HepG2 (cell line): ENCODE measurements around the gene CLASP1. TPM values are rescaled to one million over a fixed set of nuclear protein-coding genes. Genes with fewer than 3 reads are reported as not detected.

ENCODE experiments used
- CHD4 ChIP-seq: fragments of 200-600 bp; sonication (generic); IDR thresholded peaks from 2 replicates; pipeline ENCODE4 v1.7.0; 2017; ENCODE audit warnings: mild to moderate bottlenecking, low read length, borderline replicate concordance
- MAFF ChIP-seq: IDR thresholded peaks from 2 replicates; pipeline ENCODE4 v1.6.1; 2011; ENCODE audit warnings: low read depth, low read length, improper control_type of control experiment
- RFXANK ChIP-seq: IDR thresholded peaks from 2 replicates; pipeline ENCODE4 v1.6.1; 2016
- ZFP62 ChIP-seq: sonication (generic); formaldehyde crosslinking; IDR thresholded peaks from 2 replicates; pipeline ENCODE4 v1.4.0; 2020; ENCODE audit warnings: missing genetic modification reagents
- ZNF430 ChIP-seq: sonication (generic); formaldehyde crosslinking; IDR thresholded peaks from 2 replicates; pipeline ENCODE4 v1.9.0; 2021; ENCODE audit warnings: mild to moderate bottlenecking, missing genetic modification reagents
- polyA plus RNA-seq, 8 experiments: library from polyadenylated mRNA; depleted of rRNA in 3 of 8; stranded (reverse) in 7 of 8; unstranded in 1 of 8; fragments of >200 nt; fragmentation: Illumina TruSeq in 4 of 8; extraction: Trizol in 4 of 8; gene quantifications; 2 replicates each; pipeline versions ENCODE4 v1.2.1 to v1.2.3, GENCODE V29; 2011 to 2016; ENCODE audit warnings: low read depth in 4 of 8, missing spikeins in 1 of 8, mixed read lengths in 1 of 8; ENCODE audit not compliant: insufficient read depth in 1 of 8
- total RNA-seq, 5 experiments: library from RNA; depleted of rRNA; stranded (reverse); fragments of >200 nt; fragmentation: Illumina TruSeq; extraction: Trizol; gene quantifications; 2 replicates each; pipeline ENCODE4 v1.2.3, GENCODE V29; 2016; ENCODE audit warnings: low read depth in 1 of 5
- TF ChIP-seq, protein P1 (sequence below), 2 experiments: sonication (generic) in 1 of 2; formaldehyde crosslinking in 1 of 2; IDR thresholded peaks; 2 replicates each; pipeline versions ENCODE4 v1.4.0 to v1.6.1; 2016 to 2020; ENCODE audit warnings: borderline replicate concordance in 1 of 2, low read depth in 1 of 2, mild to moderate bottlenecking in 1 of 2, missing genetic modification reagents in 1 of 2
- TF ChIP-seq, protein P2 (sequence below): sonication (generic); formaldehyde crosslinking; IDR thresholded peaks from 2 replicates; pipeline ENCODE4 v1.4.0; 2020; ENCODE audit warnings: missing genetic modification reagents, borderline replicate concordance
- TF ChIP-seq, protein P3 (sequence below): sonication (generic); IDR thresholded peaks from 2 replicates; pipeline ENCODE4 v1.6.1; 2016; ENCODE audit warnings: low read depth, borderline replicate concordance

Gene CLASP1
- total and polyA plus RNA-seq, 2 of the 13 experiments (the other 11 are each of a cell fraction or from before 2014, with no cell fraction given) = 11.7 to 47.9 TPM

DNA sequence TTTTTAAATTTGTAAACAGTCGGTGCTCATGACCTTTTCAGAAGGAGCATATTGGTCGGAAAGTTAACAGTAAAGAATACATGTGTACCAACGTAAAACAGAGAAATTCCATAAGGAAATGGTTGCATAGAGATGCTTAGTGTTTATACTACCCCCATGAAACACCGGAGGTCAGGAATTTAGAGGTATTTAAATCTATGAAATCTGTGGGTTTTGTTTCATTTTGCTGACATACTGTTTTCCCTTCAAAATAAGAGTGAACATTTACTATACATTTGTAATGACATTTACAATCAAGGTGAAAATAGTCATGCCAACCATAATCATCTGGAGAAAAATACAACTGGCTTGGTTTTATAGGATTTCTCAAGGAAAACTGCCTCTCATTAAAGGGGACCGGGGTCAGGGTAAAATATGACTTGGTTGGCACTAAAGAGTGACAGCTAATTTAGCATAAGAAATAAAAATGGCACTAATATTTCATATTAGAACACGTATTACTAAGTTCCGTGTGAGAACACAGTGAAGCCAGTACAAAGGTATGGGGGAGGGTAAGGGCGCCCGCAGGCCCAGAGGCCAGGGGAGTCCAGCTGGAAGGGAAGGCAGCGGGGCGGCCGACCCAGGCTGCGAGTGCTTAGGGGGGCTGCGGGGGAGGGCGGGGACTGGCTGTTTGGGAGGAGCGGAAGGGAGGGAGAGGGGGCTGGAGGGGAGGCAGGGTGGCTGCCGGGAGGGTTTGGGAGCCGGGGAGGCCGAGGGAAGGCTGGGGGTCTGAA is 119.6 kb downstream of the CLASP1 start (continued):
- TF ChIP-seq, protein P1, sequence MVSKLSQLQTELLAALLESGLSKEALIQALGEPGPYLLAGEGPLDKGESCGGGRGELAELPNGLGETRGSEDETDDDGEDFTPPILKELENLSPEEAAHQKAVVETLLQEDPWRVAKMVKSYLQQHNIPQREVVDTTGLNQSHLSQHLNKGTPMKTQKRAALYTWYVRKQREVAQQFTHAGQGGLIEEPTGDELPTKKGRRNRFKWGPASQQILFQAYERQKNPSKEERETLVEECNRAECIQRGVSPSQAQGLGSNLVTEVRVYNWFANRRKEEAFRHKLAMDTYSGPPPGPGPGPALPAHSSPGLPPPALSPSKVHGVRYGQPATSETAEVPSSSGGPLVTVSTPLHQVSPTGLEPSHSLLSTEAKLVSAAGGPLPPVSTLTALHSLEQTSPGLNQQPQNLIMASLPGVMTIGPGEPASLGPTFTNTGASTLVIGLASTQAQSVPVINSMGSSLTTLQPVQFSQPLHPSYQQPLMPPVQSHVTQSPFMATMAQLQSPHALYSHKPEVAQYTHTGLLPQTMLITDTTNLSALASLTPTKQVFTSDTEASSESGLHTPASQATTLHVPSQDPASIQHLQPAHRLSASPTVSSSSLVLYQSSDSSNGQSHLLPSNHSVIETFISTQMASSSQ (IDR thresholded peaks at IDR 0.05; ENCODE audit: low read depth) = peak; percentile 27; the same call in 1 of the 2 replicates
- TF ChIP-seq, protein P1 (CRISPR knock-in tag; IDR thresholded peaks at IDR 0.05; ENCODE audit: borderline replicate concordance) = no peak
- TF ChIP-seq ZFP62 (CRISPR knock-in tag) (no peak), RFXANK (CRISPR knock-in tag) (no peak), MAFF (peak; percentile 77), CHD4 (peak; percentile 50; the same call in 1 of the 2 replicates), ZNF430 (0 out of 2 replicates have a peak, but pooled peaks have one; percentile 4)
- TF ChIP-seq, protein P2, sequence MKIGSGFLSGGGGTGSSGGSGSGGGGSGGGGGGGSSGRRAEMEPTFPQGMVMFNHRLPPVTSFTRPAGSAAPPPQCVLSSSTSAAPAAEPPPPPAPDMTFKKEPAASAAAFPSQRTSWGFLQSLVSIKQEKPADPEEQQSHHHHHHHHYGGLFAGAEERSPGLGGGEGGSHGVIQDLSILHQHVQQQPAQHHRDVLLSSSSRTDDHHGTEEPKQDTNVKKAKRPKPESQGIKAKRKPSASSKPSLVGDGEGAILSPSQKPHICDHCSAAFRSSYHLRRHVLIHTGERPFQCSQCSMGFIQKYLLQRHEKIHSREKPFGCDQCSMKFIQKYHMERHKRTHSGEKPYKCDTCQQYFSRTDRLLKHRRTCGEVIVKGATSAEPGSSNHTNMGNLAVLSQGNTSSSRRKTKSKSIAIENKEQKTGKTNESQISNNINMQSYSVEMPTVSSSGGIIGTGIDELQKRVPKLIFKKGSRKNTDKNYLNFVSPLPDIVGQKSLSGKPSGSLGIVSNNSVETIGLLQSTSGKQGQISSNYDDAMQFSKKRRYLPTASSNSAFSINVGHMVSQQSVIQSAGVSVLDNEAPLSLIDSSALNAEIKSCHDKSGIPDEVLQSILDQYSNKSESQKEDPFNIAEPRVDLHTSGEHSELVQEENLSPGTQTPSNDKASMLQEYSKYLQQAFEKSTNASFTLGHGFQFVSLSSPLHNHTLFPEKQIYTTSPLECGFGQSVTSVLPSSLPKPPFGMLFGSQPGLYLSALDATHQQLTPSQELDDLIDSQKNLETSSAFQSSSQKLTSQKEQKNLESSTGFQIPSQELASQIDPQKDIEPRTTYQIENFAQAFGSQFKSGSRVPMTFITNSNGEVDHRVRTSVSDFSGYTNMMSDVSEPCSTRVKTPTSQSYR (CRISPR knock-in tag) = peak; percentile 86
- TF ChIP-seq, protein P3, sequence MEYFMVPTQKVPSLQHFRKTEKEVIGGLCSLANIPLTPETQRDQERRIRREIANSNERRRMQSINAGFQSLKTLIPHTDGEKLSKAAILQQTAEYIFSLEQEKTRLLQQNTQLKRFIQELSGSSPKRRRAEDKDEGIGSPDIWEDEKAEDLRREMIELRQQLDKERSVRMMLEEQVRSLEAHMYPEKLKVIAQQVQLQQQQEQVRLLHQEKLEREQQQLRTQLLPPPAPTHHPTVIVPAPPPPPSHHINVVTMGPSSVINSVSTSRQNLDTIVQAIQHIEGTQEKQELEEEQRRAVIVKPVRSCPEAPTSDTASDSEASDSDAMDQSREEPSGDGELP = peak; percentile 70; the same call in 1 of the 2 replicates
